ENCODE results near the gene RPTOR. TPM values are rescaled to one million over a fixed set of nuclear protein-coding genes. Genes with fewer than 3 reads are reported as not detected.

RPTOR gene
- total RNA-seq, 2 experiments from 2014 or later: 48.1 to 87.8 TPM

DNA sequence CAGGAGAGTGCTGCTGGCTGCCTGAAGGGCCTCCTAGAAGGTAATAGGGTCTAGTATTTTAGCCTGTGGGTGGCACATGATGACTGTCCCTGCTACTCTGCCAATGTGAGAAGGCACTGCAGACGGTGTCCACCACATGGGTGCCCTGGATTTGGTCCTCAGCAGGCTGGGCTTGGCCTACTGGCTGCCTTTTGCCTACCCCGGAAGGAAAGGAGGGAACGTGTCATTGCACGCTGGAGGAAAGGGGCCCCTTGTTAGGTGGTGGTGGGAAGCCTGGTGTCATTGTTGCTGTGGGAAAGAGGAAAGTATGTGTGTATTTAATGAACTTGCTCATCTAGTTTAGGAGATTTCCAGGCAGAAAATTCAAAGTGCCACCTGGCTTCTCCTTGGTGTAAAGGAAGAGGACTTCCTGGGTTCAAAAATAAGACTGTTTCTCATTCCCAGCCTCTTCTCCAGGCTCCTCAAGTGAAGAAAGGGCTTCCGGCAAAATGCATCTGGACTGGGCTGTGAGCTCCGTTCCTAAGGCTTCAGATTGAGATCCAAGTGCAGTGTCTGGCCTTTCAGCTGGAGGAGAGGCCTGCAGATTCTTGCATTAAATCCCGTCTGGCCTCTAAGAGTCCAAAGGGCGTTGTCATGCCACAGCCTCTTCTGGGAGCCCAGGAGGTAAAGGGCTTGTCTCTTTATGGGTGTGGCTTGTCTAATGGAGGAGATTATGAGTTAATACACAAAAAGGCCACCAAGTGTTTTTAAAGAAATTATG lies 55.1 kb downstream of the RPTOR start:
- H3K27ac ChIP-seq (ENCODE audit: low read depth, low read length, poor library complexity, severe bottlenecking): no peak overlapping the region
- CTCF ChIA-PET (ENCODE audit: unreplicated experiment): no interaction called here

DNA sequence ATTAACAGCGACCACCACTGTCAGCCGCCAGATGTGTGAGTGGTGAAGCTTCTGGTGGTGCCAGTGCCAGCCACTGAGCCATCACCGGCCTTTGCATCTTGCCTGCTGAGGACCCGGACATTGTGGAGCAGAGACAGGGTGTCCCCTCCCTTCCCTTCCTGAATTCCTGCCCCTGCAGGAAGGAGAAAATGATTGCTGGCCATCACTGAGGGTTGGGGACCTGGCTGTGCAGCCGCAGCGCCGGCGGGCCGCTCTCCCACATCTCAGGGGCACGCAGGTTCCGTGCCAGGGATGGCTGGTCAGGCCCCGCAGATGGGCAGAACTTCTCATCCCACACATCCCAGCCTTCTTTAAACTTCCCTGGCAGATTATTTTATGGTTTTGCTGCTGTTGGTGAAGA lies 56.5 kb downstream of the RPTOR start:
- peaks cover 61% of the 10 kb centered on the region; the same call in 1 of the 2 replicates for H3K79me2 ChIP-seq (ENCODE audit: insufficient read depth, low read depth, low read length)
- intact Hi-C loops (cut with micrococcal nuclease; ENCODE audit: unreplicated experiment): no loop called here
- CTCF ChIA-PET (ENCODE audit: unreplicated experiment): no interaction called here
- H3K4me3 ChIP-seq (ENCODE audit: low read depth, low read length, poor library complexity, severe bottlenecking): no peak overlapping the region
- H3K27ac ChIP-seq (ENCODE audit: low read depth, low read length, poor library complexity, severe bottlenecking): no peak overlapping the region
- H3K4me1 ChIP-seq (ENCODE audit: insufficient read depth, low read length, poor library complexity, severe bottlenecking): peaks cover 37% of the 10 kb centered on the region
- no peaks in the 10 kb centered on the region for H3K9me3 ChIP-seq (ENCODE audit: low read length)
- H3K36me3 ChIP-seq (ENCODE audit: insufficient read depth, low read length): no peaks in the 10 kb centered on the region; the same call in 1 of the 2 replicates
- peaks cover 7% of the 10 kb centered on the region for H4K20me1 ChIP-seq (ENCODE audit: insufficient read depth, low read length)
- no peaks in the 10 kb centered on the region for H3K9me2 ChIP-seq (ENCODE audit: insufficient read depth, low read length)
- TF ChIP-seq EZH2phosphoT487 (IDR thresholded peaks at IDR 0.05; ENCODE audit: borderline replicate concordance, low read depth, low read length): no peak
- TF ChIP-seq, protein P1, sequence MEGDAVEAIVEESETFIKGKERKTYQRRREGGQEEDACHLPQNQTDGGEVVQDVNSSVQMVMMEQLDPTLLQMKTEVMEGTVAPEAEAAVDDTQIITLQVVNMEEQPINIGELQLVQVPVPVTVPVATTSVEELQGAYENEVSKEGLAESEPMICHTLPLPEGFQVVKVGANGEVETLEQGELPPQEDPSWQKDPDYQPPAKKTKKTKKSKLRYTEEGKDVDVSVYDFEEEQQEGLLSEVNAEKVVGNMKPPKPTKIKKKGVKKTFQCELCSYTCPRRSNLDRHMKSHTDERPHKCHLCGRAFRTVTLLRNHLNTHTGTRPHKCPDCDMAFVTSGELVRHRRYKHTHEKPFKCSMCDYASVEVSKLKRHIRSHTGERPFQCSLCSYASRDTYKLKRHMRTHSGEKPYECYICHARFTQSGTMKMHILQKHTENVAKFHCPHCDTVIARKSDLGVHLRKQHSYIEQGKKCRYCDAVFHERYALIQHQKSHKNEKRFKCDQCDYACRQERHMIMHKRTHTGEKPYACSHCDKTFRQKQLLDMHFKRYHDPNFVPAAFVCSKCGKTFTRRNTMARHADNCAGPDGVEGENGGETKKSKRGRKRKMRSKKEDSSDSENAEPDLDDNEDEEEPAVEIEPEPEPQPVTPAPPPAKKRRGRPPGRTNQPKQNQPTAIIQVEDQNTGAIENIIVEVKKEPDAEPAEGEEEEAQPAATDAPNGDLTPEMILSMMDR (conservative IDR thresholded peaks at IDR 0.05; ENCODE audit: low read length): no peak
- no peak overlapping the region for H2AFZ ChIP-seq (ENCODE audit: low read length)
- POLR2A ChIA-PET: no interaction called here
- no TSS peak for BruUV-seq (replicated peaks)
- H3K4me2 ChIP-seq (ENCODE audit: low read length): no peak overlapping the region
- no peak for DNase-seq (ENCODE audit: low spot score)

More for the DNA sequence above, 55.1 kb downstream of the RPTOR start:
- TF ChIP-seq, protein P1 (conservative IDR thresholded peaks at IDR 0.05; ENCODE audit: low read length): no peak
- TF ChIP-seq EZH2phosphoT487 (IDR thresholded peaks at IDR 0.05; ENCODE audit: borderline replicate concordance, low read depth, low read length): no peak
- no peak overlapping the region for H3K4me3 ChIP-seq (ENCODE audit: low read depth, low read length, poor library complexity, severe bottlenecking)
- H3K36me3 ChIP-seq (ENCODE audit: insufficient read depth, low read length): no peaks in the 10 kb centered on the region; the same call in 1 of the 2 replicates
- intact Hi-C loops (cut with micrococcal nuclease; ENCODE audit: unreplicated experiment): no loop called here
- H3K9me2 ChIP-seq (ENCODE audit: insufficient read depth, low read length): no peaks in the 10 kb centered on the region
- no peak overlapping the region for H3K4me2 ChIP-seq (ENCODE audit: low read length)
- H3K4me1 ChIP-seq (ENCODE audit: insufficient read depth, low read length, poor library complexity, severe bottlenecking): peaks cover 23% of the 10 kb centered on the region
- no peak for DNase-seq (ENCODE audit: low spot score)
- H4K20me1 ChIP-seq (ENCODE audit: insufficient read depth, low read length): peaks cover 9% of the 10 kb centered on the region
- H3K9me3 ChIP-seq (ENCODE audit: low read length): no peaks in the 10 kb centered on the region
- H2AFZ ChIP-seq (ENCODE audit: low read length): no peak overlapping the region
- peaks cover 63% of the 10 kb centered on the region; the same call in 1 of the 2 replicates for H3K79me2 ChIP-seq (ENCODE audit: insufficient read depth, low read depth, low read length)
- POLR2A ChIA-PET: no interaction called here
- no TSS peak for BruUV-seq (replicated peaks)

DNA sequence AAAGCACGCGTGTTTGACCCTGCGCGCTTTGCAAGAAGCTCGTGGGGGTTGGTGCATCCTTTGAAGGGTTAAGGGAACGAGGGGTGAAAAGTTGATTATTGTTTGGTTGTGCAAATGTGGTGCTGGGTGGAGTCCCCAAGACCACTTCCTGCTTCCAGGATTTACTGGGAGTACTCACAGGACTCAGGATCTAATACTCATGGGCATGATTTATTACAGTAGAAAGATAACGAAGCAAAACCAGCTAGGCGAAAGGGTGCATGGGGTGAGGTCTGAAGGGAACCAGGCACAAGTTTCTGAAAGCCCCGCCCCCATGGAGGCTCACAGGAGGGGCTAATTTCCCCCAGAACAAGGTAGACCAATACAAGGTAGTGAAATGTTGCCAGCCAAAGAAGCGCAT lies 58.8 kb downstream of the RPTOR start:
- no peak for TF ChIP-seq EZH2phosphoT487 (IDR thresholded peaks at IDR 0.05; ENCODE audit: borderline replicate concordance, low read depth, low read length)
- TF ChIP-seq, protein P1 (conservative IDR thresholded peaks at IDR 0.05; ENCODE audit: low read length): no peak
- Histone ChIP-seq H3K27ac (ENCODE audit: low read depth, low read length, poor library complexity, severe bottlenecking) (no peak overlapping the region), H3K4me1 (ENCODE audit: insufficient read depth, low read length, poor library complexity, severe bottlenecking) (peaks cover 48% of the 10 kb centered on the region), H4K20me1 (ENCODE audit: insufficient read depth, low read length) (peaks cover 18% of the 10 kb centered on the region), H3K4me2 (ENCODE audit: low read length) (no peak overlapping the region), H3K9me3 (ENCODE audit: low read length) (no peaks in the 10 kb centered on the region), H3K36me3 (ENCODE audit: insufficient read depth, low read length) (no peaks in the 10 kb centered on the region; the same call in 1 of the 2 replicates), H2AFZ (ENCODE audit: low read length) (no peak overlapping the region), H3K9me2 (ENCODE audit: insufficient read depth, low read length) (no peaks in the 10 kb centered on the region), H3K4me3 (ENCODE audit: low read depth, low read length, poor library complexity, severe bottlenecking) (no peak overlapping the region), H3K79me2 (ENCODE audit: insufficient read depth, low read depth, low read length) (peaks cover 65% of the 10 kb centered on the region)
- ChIA-PET POLR2A (no interaction called here), CTCF (ENCODE audit: unreplicated experiment) (no interaction called here)
- intact Hi-C loops (cut with micrococcal nuclease; ENCODE audit: unreplicated experiment): no loop called here
- no TSS peak for BruUV-seq (replicated peaks)
- no peak for DNase-seq (ENCODE audit: low spot score)

Measured in OCI-LY7 (cell line).